IPS-18c (cell line): ENCODE measurements around the gene RASEF.
"Not testable (repeated sequence)": the region's sequence is repeated elsewhere in the genome, so short reads cannot be mapped to it uniquely, and the experiment has no call there.

Experiments used
- H3K4me3 ChIP-seq: 2 replicates; pipeline ENCODE4 v1.7.0; 2013; ENCODE audit warnings: low read depth, mild to moderate bottlenecking, low read length, moderate library complexity; ENCODE audit not compliant: insufficient read depth
- H3K9me3 ChIP-seq: one replicate; pipeline ENCODE4 v1.6.1; 2013; ENCODE audit warnings: mild to moderate bottlenecking, low read length, moderate library complexity; ENCODE audit not compliant: control insufficient read depth, insufficient read depth

Gene RASEF

GRCh38 chr9:83062651-83063527 is at the start of gene RASEF:
RASEF (minus strand) TSS chr9:83063142; CDS start chr9:83062867, 275 bp downstream.
- H3K9me3 ChIP-seq, result no peaks in the 10 kb centered on the region
- peak within 1 kb of the TSS; percentile 66 for H3K4me3 ChIP-seq

- H3K9me3 ChIP-seq, result peaks cover 8% of the 10 kb centered on the region
- no peak overlapping the region for H3K4me3 ChIP-seq
Measured at GRCh38 chr9:83111169-83111568, 48.2 kb upstream of the RASEF start.

DNA sequence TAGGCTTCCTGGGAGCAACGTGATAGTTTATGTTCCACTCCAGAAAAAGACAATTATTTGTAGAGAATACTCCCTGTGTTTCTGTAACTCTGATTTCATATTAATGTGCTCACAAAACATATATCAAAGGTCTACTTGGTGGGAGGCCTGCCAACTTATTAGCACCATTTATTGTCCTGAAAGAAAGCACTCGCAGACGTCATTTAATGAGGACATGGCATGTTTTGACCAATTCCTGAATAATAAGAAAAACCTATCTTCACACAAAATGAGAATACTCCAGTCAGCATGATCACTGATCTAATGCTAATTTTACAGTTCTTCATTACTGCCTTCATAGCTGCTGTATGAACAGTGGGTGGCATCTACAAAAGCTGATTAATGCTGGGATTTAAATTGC is 46.4 kb upstream of the RASEF start:
- peaks cover 6% of the 10 kb centered on the region for H3K9me3 ChIP-seq

GRCh38 chr9:83108208-83108607 is 45.3 kb upstream of the RASEF start:
- Histone ChIP-seq H3K4me3 (no peak overlapping the region), H3K9me3 (peaks cover 3% of the 10 kb centered on the region)

More for the DNA sequence above, 46.4 kb upstream of the RASEF start:
- no peak overlapping the region for H3K4me3 ChIP-seq

- H3K4me3 ChIP-seq, result no peak overlapping the region
Measured at GRCh38 chr9:83106772-83107171, 43.8 kb upstream of the RASEF start.

DNA sequence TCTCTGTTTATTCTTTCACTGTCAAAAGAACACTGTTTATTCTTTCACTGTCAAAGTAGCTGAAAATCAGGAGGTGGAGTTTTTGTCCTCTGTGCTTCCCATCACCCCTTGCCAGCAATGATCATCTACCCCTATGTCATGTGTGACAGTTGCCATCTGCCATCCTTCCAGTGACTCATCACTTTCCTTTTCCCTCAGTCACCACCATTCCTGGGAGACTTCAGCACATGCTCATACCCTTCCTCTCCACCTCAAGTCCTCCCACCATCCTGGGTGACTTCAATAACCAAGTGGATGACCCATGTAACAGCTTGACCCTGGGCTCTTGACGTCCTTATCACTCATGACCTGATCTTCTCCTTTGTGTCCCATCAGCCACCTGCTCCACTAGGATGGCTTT is 43.3 kb upstream of the RASEF start:
- Histone ChIP-seq H3K9me3 (no peaks in the 10 kb centered on the region), H3K4me3 (no peak overlapping the region)

More at GRCh38 chr9:83106772-83107171, 43.8 kb upstream of the RASEF start:
- H3K9me3 ChIP-seq, result no peaks in the 10 kb centered on the region

GRCh38 chr9:83097633-83098032 is 34.7 kb upstream of the RASEF start:
- no peak overlapping the region for H3K4me3 ChIP-seq

GRCh38 chr9:83093311-83093710 is 30.4 kb upstream of the RASEF start:
- not testable (repeated sequence) for H3K9me3 ChIP-seq, H3K4me3 ChIP-seq

More at GRCh38 chr9:83097633-83098032, 34.7 kb upstream of the RASEF start:
- H3K9me3 ChIP-seq, result no peaks in the 10 kb centered on the region

GRCh38 chr9:83081846-83082245 is 18.9 kb upstream of the RASEF start:
- no peaks in the 10 kb centered on the region for H3K9me3 ChIP-seq
- no peak overlapping the region for H3K4me3 ChIP-seq

DNA sequence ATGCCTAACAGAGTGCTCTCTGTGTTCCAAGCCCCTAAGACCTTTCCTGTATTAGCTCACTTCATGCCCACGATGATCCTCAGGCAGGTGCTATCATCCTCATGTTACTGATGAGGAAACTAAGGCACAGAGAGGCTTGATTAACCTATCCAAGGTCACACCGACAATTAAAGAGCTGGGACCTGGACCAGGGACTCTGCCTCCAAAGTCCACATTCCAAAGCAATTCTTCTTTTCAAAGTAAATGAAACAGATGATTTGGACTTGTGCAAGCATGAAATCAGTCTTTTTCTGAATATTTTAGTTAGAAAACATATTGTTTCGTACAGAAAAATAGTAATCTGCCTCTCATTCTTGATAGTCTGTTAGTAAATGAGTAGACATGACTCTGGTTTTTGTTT is 18.1 kb upstream of the RASEF start:
- no peaks in the 10 kb centered on the region for H3K9me3 ChIP-seq
- H3K4me3 ChIP-seq, result no peak overlapping the region

DNA sequence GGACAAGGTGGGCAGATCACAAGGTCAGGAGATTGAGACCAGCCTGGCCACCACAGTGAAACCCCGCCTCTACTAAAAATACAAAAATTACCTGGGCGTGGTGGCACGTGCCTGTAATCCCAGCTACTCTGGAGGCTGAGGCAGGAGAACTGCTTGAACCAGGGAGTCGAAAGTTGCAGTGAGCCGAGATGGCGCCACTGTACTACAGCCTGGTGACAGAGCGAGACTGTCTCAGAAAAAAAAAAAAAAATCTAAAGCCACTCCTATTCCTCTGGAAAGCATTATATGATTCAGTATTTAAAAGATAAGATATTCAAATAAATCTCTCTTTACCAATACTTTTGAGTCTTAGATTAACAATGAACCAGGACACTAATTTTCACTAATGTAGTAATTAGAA is 13.0 kb upstream of the RASEF start:
- not testable (repeated sequence) for H3K4me3 ChIP-seq, H3K9me3 ChIP-seq

DNA sequence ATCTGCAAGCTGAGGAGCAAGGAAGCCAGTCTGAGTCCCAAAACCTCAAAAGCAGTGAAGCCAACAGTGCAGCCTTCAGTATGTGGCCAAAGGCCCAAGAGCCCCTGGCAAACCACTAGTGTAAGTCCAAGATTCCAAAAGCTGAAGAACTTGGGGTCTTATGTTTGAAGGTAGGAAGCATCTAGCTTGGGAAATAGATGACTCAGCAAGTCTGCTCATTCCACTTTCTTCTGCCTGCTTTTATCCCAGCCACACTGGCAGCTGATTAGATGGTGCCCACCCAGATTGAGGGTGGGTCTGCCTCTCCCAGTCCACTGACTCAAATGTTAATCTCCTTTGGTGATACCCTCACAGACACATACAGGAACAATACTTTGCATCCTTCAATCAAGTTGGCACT is 9.6 kb upstream of the RASEF start:
- H3K9me3 ChIP-seq, H3K4me3 ChIP-seq: not testable (repeated sequence)

GRCh38 chr9:83071626-83072025 is 8.7 kb upstream of the RASEF start:
- H3K9me3 ChIP-seq, result no peaks in the 10 kb centered on the region
- no peak overlapping the region for H3K4me3 ChIP-seq

GRCh38 chr9:83070261-83070660 is 7.3 kb upstream of the RASEF start:
- H3K9me3 ChIP-seq, result no peaks in the 10 kb centered on the region

DNA sequence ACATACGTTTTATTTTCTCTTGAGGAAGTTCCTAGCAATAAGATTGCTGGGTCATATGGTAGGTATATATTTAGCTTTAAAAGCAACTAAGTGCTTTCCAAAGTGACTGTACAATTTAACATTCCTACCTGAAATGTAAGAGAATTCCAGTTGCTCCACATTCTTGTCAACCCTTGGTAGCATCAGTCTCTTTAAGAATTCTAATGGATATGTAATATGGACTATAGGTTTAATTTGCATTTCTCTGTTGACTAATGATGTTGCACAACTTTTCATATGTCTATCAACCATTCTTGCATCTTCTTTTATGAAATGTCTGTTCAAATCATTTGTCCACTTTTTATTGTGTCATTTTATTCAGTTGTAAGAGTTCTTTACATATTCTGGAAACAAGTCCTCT is 6.7 kb upstream of the RASEF start:
- H3K4me3 ChIP-seq, result no peak overlapping the region
- no peaks in the 10 kb centered on the region for H3K9me3 ChIP-seq

More at GRCh38 chr9:83070261-83070660, 7.3 kb upstream of the RASEF start:
- no peak overlapping the region for H3K4me3 ChIP-seq

DNA sequence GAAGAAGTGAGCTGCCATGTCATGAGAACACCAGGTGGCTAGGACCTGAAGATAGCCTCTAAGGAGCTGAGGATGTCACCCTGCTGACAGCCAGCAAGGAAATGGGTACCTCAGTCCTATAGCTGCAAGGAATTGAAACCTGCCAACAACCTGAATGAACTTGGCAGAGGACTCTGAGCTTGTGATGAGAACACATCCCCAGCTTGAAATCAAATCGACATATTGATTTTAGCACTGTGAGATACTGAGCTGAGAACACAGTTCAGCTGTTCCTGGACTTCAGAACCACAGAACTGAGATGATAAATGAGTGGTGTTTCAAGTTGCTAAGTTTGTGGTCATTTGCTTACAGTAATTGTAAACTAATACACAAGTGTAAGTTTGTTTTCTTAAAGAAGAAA is 5.5 kb upstream of the RASEF start:
- H3K9me3 ChIP-seq, result no peaks in the 10 kb centered on the region
- H3K4me3 ChIP-seq, result no peak overlapping the region

- Histone ChIP-seq H3K4me3 (no peak overlapping the region), H3K9me3 (no peaks in the 10 kb centered on the region)
Measured at GRCh38 chr9:83067579-83067978, 4.6 kb upstream of the RASEF start.

DNA sequence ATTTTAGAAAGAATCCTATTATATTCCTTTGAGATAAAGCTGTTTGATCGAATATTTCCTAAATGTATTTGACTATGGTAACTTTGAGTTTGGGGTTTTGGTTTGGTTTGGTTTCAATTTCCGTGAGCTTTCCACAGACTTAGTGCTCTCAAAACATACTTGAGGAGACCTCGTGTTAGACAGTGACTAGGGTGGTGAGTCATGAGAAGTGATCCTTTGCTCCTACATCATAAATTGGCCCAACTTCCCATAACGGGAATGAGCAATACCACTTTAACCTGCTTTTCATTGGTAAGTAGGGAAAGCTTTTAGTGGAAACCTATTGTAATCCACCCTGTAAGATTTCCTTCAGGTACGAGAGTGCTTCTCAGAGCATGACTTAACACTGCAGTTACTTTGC is 3.8 kb upstream of the RASEF start:
- Histone ChIP-seq H3K9me3 (no peaks in the 10 kb centered on the region), H3K4me3 (no peak overlapping the region)

DNA sequence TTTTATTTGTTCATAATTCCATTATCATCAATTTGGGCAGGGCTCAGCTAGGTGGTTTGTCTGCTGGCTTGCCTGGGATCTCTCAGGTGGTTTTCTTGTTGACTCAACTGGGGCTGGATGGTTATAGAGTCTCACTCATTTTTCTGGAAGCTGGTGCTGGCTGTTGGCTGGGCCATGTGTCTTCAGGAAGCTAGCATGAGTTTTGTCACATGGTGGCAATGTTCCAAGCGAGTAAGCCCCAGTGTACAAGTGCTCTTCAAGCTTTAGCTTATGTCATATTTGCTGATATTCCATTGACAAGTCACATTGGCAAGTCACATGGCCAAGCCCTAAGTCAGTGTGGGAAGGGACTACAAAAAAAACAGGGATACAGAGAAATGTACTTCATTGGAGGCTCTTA is 2.3 kb upstream of the RASEF start:
- no peak overlapping the region for H3K4me3 ChIP-seq
- no peaks in the 10 kb centered on the region for H3K9me3 ChIP-seq
